Lower lobe of right lung (tissue), 2 donors: ENCODE measurements around the gene MRTFA. TPM values are rescaled to one million over a fixed set of nuclear protein-coding genes. Genes with fewer than 3 reads are reported as not detected.

Source experiments
- ATAC-seq, 2 donors: fragments of 200-7000 bp; cut with Tn5 transposase; one replicate each; pipeline ENCODE4 v1.9.1; 2020 to 2022; ENCODE audit warnings: mild to moderate bottlenecking in 2 of 2, moderate library complexity in 2 of 2
- DNase-seq: peaks from one replicate; pipeline ENCODE4 v3.0.0-alpha.2; 2020
- H3K27ac ChIP-seq: fragments of 200-600 bp; one replicate; pipeline ENCODE4 v1.8.0; 2022
- H3K27me3 ChIP-seq: fragments of 200-600 bp; one replicate; pipeline ENCODE4 v1.8.0; 2022; ENCODE audit warnings: low read depth
- H3K36me3 ChIP-seq: fragments of 200-600 bp; one replicate; pipeline ENCODE4 v1.8.0; 2022; ENCODE audit warnings: mild to moderate bottlenecking
- H3K4me1 ChIP-seq: fragments of 200-600 bp; one replicate; pipeline ENCODE4 v1.8.0; 2022
- H3K4me3 ChIP-seq: fragments of 200-600 bp; one replicate; pipeline ENCODE4 v1.8.0; 2022; ENCODE audit warnings: mild to moderate bottlenecking
- H3K9me3 ChIP-seq: fragments of 200-600 bp; one replicate; pipeline ENCODE4 v1.8.0; 2022
- intact Hi-C: fragments of 100-400 bp; cut with DNase I; formaldehyde crosslinking; loops from one replicate; pipeline ENCODE4 v1.11.0; 2022
- total RNA-seq: library from RNA; stranded (reverse); fragmentation: NEBNext Ultra II Directional; extraction: Animal tissue kit (Norgen Biotek cat#: 25700); gene quantifications from one replicate; pipeline ENCODE4 v1.2.1, GENCODE V29; 2021
- TF ChIP-seq, protein P1 (sequence below): fragments of 200-600 bp; IDR thresholded peaks from one replicate; pipeline ENCODE4 v1.8.0; 2022; ENCODE audit warnings: antibody characterized with exemption, mild to moderate bottlenecking
- donor health status: DM: no; HTN: yes; CAD: no; lungs with severe emphysema.

Gene MRTFA
- total RNA-seq, 1 donor from 2014 or later, result 54.2 TPM

DNA sequence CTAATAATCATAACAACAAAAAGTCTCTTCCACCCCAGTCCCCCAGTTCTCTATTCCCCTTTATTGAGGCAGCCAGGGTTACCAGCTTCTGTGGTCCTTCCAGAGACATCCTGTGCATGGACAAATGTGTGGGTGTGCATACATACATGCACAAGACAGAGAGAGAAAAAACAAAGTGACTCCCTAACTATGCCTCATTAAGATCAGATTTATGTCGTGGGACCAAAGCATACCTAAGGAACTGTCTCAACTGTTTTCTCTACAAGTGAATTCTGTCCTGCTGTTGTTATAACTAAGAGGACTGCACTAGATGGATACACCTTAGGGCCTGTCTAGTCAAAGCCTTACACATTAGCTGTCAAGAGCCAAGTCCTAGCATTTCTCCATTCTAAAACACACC lies 106.7 kb downstream of the MRTFA start:
- no peaks in the 10 kb centered on the region for H3K9me3 ChIP-seq
- peaks cover 47% of the 10 kb centered on the region for H3K4me1 ChIP-seq
- H3K36me3 ChIP-seq, result no peaks in the 10 kb centered on the region
- H3K27ac ChIP-seq, result no peak overlapping the region
- DNase-seq, result no peak
- ATAC-seq, result no peak
- H3K4me3 ChIP-seq, result no peak overlapping the region
- TF ChIP-seq, protein P1, sequence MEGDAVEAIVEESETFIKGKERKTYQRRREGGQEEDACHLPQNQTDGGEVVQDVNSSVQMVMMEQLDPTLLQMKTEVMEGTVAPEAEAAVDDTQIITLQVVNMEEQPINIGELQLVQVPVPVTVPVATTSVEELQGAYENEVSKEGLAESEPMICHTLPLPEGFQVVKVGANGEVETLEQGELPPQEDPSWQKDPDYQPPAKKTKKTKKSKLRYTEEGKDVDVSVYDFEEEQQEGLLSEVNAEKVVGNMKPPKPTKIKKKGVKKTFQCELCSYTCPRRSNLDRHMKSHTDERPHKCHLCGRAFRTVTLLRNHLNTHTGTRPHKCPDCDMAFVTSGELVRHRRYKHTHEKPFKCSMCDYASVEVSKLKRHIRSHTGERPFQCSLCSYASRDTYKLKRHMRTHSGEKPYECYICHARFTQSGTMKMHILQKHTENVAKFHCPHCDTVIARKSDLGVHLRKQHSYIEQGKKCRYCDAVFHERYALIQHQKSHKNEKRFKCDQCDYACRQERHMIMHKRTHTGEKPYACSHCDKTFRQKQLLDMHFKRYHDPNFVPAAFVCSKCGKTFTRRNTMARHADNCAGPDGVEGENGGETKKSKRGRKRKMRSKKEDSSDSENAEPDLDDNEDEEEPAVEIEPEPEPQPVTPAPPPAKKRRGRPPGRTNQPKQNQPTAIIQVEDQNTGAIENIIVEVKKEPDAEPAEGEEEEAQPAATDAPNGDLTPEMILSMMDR, result no peak
- intact Hi-C loops, result no loop called here
- no peaks in the 10 kb centered on the region for H3K27me3 ChIP-seq

DNA sequence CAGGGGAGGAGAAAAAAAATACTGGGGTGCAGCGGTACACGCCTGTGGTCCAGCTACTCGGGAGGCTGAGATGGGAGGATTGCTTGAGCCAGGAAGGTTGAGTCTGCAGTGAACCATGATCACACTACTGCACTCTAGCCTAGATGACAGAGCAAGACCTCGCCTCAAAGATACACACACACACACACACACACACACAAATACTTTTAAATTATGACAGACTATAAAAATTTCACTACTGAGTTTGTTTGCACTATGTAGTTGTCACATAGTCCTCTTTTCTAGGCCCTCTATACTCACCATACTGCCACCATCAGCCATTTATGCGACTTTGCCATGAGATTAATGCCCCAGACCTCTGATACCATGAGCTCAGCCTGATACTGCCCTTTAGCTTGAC lies 109.6 kb downstream of the MRTFA start:
- H3K4me1 ChIP-seq, result peaks cover 31% of the 10 kb centered on the region

DNA sequence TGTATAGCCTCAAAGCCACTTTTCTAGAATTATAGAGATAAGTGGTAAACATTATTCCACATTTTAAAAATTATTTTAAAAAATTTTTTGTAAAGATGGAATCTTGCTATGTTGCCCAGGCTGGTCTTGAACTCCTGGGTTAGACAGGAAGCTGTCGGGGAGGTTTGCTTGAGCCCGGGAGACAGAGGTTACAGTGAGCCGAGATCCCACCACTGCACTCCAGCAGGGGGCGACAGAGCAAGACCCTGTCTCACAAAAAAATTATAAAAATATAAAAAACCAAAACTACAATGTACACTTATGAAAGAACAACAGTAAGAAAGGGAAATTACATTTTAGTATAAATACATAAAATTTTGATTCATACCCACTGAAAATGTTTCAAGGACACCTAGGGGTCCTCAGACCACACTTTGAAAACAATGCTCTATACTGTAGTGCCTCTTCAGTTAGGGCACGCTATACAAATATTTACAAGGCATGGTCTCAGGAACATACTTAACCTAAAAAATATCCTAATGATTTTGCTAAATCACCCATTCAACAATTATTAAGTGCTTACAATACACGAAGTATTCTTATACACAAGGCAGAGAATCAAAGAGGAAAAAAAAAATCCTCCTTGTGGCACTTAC lies 111.2 kb downstream of the MRTFA start:
- Histone ChIP-seq H3K27ac (no peak overlapping the region), H3K36me3 (no peaks in the 10 kb centered on the region), H3K4me1 (peaks cover 24% of the 10 kb centered on the region), H3K27me3 (no peaks in the 10 kb centered on the region), H3K4me3 (no peak overlapping the region), H3K9me3 (no peaks in the 10 kb centered on the region)
- intact Hi-C loops, result no loop called here
- TF ChIP-seq, protein P1, result peak; percentile 75
- ATAC-seq (peak; percentile 73 to 77), DNase-seq (peak; percentile 65)

More for the DNA sequence above, 109.6 kb downstream of the MRTFA start:
- DNase-seq, result no peak
- ATAC-seq, result no peak
- Histone ChIP-seq H3K4me3 (no peak overlapping the region), H3K36me3 (no peaks in the 10 kb centered on the region), H3K27me3 (no peaks in the 10 kb centered on the region), H3K9me3 (no peaks in the 10 kb centered on the region), H3K27ac (no peak overlapping the region)
- TF ChIP-seq, protein P1, result no peak
- intact Hi-C loops, result no loop called here

DNA sequence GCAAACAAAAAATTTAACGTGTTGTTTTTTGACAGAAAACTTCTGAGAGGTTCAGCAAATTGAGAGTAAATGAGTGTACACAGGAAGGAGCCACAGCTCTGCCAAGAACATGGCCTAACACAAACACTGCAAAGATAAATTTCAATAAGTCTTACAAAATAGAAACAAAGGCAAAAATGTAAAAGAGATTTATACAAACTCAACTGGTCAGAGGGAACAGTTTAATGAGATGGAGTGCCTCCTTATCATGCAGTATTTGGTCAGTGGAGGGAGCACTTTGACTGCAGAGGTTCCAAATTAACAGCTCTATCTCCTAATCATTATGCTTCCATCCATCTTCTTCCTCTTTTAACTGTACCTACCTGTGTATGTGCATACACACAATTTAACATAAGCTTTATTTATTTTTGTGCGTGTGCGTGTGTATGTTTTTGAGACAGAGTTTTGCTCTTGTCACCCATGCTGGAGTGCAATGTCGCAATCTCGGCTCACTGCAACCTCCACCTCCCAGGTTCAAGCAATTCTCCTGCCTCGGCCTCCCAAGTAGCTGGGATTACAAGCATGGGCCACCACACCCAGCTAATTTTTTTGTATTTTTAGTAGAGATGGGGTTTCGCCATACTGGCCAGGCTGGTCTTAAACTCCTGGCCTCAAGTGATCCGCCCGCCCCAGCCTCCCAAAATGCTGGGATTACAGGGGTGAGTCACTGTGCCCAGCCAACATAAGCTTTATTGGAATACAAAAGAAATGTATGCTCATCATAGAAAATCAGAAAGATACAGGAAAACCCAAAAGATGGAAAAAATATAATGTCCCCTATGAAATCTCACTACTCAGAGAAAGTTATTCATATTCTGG lies 111.9 kb downstream of the MRTFA start:
- Histone ChIP-seq H3K4me3 (no peak overlapping the region), H3K4me1 (peaks cover 24% of the 10 kb centered on the region), H3K9me3 (no peaks in the 10 kb centered on the region), H3K27ac (no peak overlapping the region), H3K27me3 (no peaks in the 10 kb centered on the region), H3K36me3 (no peaks in the 10 kb centered on the region)
- no peak for DNase-seq
- ATAC-seq, result peak; percentile 57 to 62
- intact Hi-C loops, result no loop called here
- TF ChIP-seq, protein P1, result peak; percentile 32

DNA sequence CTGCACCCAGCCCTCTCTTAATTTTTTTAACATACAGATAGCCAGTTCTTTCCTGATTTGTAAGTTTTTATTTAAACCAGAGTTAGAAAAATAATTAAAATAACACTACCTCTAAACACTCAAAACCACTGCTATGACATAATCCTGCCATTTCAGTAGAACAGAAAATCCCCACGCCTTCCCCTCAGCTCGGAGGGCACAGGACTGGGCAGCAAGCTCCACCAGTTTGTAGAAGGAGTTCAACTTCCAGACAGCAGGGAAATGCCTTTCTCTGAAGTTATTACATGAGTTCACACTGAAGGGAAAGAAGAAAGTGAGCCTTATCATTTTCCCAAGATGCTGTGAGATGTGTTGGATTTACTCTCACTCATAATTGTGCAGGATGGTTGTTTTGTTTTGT lies 114.4 kb downstream of the MRTFA start:
- intact Hi-C loops, result no loop called here

More for the DNA sequence above, 114.4 kb downstream of the MRTFA start:
- Histone ChIP-seq H3K27me3 (no peaks in the 10 kb centered on the region), H3K36me3 (no peaks in the 10 kb centered on the region), H3K9me3 (no peaks in the 10 kb centered on the region), H3K27ac (no peak overlapping the region), H3K4me3 (no peak overlapping the region), H3K4me1 (peaks cover 30% of the 10 kb centered on the region)
- TF ChIP-seq, protein P1, result no peak
- ATAC-seq (no peak), DNase-seq (no peak)
